Kidney (tissue), 14 donors: Measurements from ENCODE around the gene IL5RA. TPM values are rescaled to one million over a fixed set of nuclear protein-coding genes. Genes with fewer than 3 reads are reported as not detected.

Source experiments
- DNase-seq, 5 donors: peaks; one replicate each; pipeline ENCODE4 v3.0.0-alpha.2; 2013 to 2020
- FAIRE-seq: peaks from 2 replicates; lab custom pipeline; 2012; peaks lifted over from hg19 to GRCh38; lab: Jason Lieb, UNC
- H3K27ac ChIP-seq, 2 donors: one replicate each; pipeline ENCODE4 v1.7.0; 2013; ENCODE audit warnings: low read depth in 2 of 2, low read length in 2 of 2, inconsistent platforms in 1 of 2
- H3K27me3 ChIP-seq: one replicate; pipeline ENCODE4 v1.7.1; 2013; ENCODE audit warnings: low read length, inconsistent platforms; ENCODE audit not compliant: control insufficient read depth, insufficient read depth
- H3K36me3 ChIP-seq, 3 donors: one replicate each; pipeline versions ENCODE4 v1.7.0 to v1.7.1; 2013; ENCODE audit warnings: low read length in 3 of 3, control low read depth in 1 of 3, inconsistent platforms in 1 of 3; ENCODE audit not compliant: insufficient read depth in 3 of 3, control insufficient read depth in 2 of 3
- H3K4me1 ChIP-seq, 3 donors: one replicate each; pipeline versions ENCODE4 v1.7.0 to v1.7.1; 2013; ENCODE audit warnings: low read length in 3 of 3, inconsistent platforms in 1 of 3, low read depth in 1 of 3; ENCODE audit not compliant: control insufficient read depth in 2 of 3, insufficient read depth in 2 of 3
- H3K4me3 ChIP-seq, 3 donors: one replicate each; pipeline versions ENCODE4 v1.7.0 to v1.8.1; 2013; ENCODE audit warnings: low read length in 3 of 3, control low read depth in 1 of 3, inconsistent platforms in 1 of 3
- H3K9ac ChIP-seq, 3 donors: one replicate each; pipeline versions ENCODE4 v1.7.0 to v1.7.1; 2013; ENCODE audit warnings: low read length in 3 of 3, control low read depth in 1 of 3, inconsistent platforms in 1 of 3
- H3K9me3 ChIP-seq, 3 donors: one replicate each; pipeline versions ENCODE4 v1.7.0 to v1.7.1; 2013; ENCODE audit warnings: low read length in 3 of 3, control low read depth in 1 of 3, inconsistent platforms in 1 of 3; ENCODE audit not compliant: control insufficient read depth in 2 of 3, insufficient read depth in 1 of 3
- intact Hi-C: fragments of 100-400 bp; cut with DNase I; formaldehyde crosslinking; loops from one replicate; pipeline ENCODE4 v1.11.1; 2022
- polyA plus RNA-seq: library from polyadenylated mRNA; stranded (reverse); fragments of 350-450 nt; fragmentation: Illumina TruSeq; extraction: RNeasy Lipid Tissue Mini Kit (QIAGEN cat#74804); gene quantifications from one replicate; pipeline ENCODE4 v1.2.3, GENCODE V29; 2014; ENCODE audit warnings: low read depth, low replicate concordance; ENCODE audit not compliant: insufficient read depth
- total RNA-seq: library from RNA; stranded (reverse); fragmentation: NEBNext Ultra II Directional; extraction: Animal tissue kit (Norgen Biotek cat#: 25700); gene quantifications from one replicate; pipeline ENCODE4 v1.2.1, GENCODE V29; 2021
- TF ChIP-seq, protein P1 (sequence below): IDR thresholded peaks from 3 replicates; pipeline ENCODE4 v1.5.1; 2012; ENCODE audit warnings: mild to moderate bottlenecking, moderate library complexity, borderline replicate concordance; ENCODE audit not compliant: insufficient read depth; ENCODE audit errors: extremely low read depth
- donor health status: control.
- donor health status: control.
- donor health status: control.
- donor health status: control.
- donor health status: control.
- donor health status: DM: yes; HTN: yes; CAD: no.
- donor health status: Normal renal cell carcinoma (clear cell type).

Gene IL5RA
- total and polyA plus RNA-seq, 2 donors from 2014 or later: 0.22 to 1.1 TPM

DNA sequence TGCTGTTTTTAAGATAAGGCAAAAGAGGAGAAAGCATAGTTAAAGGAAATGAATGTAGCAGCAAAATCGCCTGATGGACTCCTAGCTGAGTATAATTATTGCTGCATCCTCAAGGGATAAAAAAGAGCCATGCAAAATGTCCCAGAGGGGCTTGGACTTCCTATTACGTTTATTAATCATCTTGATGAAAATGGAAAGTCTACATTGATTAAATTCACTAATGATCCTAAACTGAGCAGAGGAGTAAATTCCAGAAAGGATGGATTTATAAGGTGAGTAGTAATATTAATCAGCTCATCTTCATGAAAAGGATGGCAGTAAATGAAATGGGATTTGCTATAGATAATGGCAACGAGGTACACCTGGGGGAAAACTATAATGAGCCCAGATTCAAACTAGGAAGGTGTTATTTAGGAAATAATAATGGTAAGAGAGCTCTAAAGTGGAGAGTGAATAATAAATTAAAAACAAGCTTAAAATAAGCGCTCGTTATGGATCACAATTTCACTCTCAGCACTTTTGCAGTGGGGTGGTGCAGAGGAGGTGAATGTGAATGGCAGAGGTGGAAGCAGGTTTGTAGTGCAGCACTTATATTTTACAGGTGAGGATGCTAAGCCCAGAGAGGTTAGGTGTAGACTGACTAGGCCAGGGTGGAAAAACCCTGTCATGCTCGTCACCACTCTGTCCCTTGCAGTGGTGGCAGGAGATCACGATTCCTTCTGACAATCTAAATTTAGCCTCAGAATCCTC lies 22.3 kb downstream of the IL5RA start:
- intact Hi-C loops: no loop called here
- no peak for FAIRE-seq

DNA sequence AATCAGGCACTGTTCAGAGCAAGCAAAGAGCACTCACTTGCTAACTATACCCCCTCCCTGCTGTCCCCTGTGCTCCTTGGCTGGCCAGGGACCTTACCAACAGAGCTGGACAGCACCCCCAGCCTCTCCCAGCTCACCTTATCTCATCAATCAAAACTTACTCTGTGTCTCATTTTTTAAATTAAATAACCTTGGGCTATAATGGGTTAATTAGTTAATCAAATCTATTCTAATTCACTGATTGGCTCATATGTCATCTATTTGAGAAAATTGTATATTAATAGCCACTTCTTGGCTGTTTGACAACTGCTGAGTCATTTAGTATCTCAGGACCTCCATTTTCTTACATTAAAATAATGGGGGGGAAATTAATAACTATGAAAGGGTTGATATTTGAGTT lies 22.9 kb downstream of the IL5RA start:
- no peak for FAIRE-seq
- TF ChIP-seq, protein P1, sequence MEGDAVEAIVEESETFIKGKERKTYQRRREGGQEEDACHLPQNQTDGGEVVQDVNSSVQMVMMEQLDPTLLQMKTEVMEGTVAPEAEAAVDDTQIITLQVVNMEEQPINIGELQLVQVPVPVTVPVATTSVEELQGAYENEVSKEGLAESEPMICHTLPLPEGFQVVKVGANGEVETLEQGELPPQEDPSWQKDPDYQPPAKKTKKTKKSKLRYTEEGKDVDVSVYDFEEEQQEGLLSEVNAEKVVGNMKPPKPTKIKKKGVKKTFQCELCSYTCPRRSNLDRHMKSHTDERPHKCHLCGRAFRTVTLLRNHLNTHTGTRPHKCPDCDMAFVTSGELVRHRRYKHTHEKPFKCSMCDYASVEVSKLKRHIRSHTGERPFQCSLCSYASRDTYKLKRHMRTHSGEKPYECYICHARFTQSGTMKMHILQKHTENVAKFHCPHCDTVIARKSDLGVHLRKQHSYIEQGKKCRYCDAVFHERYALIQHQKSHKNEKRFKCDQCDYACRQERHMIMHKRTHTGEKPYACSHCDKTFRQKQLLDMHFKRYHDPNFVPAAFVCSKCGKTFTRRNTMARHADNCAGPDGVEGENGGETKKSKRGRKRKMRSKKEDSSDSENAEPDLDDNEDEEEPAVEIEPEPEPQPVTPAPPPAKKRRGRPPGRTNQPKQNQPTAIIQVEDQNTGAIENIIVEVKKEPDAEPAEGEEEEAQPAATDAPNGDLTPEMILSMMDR: no peak
- no peaks in the 10 kb centered on the region for H3K4me1 ChIP-seq
- no peaks in the 10 kb centered on the region for H3K36me3 ChIP-seq
- no peak for DNase-seq
- no peak overlapping the region for H3K27ac ChIP-seq
- no peaks in the 10 kb centered on the region for H3K9me3 ChIP-seq
- no peak overlapping the region for H3K4me3 ChIP-seq
- no peak overlapping the region for H3K9ac ChIP-seq
- intact Hi-C loops: no loop called here
- H3K27me3 ChIP-seq: no peaks in the 10 kb centered on the region

More for the DNA sequence above, 22.3 kb downstream of the IL5RA start:
- no peak overlapping the region for H3K9ac ChIP-seq
- TF ChIP-seq, protein P1: no peak
- H3K27me3 ChIP-seq: no peaks in the 10 kb centered on the region
- H3K4me1 ChIP-seq: no peaks in the 10 kb centered on the region
- no peaks in the 10 kb centered on the region for H3K9me3 ChIP-seq
- H3K36me3 ChIP-seq: no peaks in the 10 kb centered on the region
- no peak for DNase-seq
- H3K27ac ChIP-seq: no peak overlapping the region
- no peak overlapping the region for H3K4me3 ChIP-seq

DNA sequence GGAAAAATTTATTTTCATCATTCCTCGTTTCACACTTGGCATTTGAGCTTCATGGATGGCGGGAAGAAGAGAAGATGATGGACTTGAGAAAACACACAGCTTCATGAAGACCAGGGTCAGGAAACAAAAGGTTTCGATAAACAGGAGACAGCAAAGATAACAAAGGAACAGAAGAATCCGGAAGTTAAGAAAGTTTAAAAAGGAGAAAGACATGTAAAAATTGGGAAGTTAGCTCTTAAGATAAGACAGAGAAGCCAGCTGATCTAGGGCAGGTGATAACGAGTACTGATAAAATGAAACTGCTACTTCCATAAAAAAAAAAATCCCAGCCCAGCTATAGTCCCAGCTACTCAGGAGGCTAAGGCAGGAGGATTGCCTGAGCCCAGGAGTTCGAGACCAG lies 23.9 kb downstream of the IL5RA start:
- H3K9me3 ChIP-seq: no peaks in the 10 kb centered on the region
- intact Hi-C loops: no loop called here
- no peak overlapping the region for H3K27ac ChIP-seq
- no peak overlapping the region for H3K4me3 ChIP-seq
- no peaks in the 10 kb centered on the region for H3K36me3 ChIP-seq
- DNase-seq (no peak), FAIRE-seq (no peak)
- no peak overlapping the region for H3K9ac ChIP-seq
- H3K27me3 ChIP-seq: no peaks in the 10 kb centered on the region
- TF ChIP-seq, protein P1: no peak
- H3K4me1 ChIP-seq: no peaks in the 10 kb centered on the region
